ENCODE measurements around the gene ALMS1. TPM values are rescaled to one million over a fixed set of nuclear protein-coding genes. Genes with fewer than 3 reads are reported as not detected.
"Not testable (repeated sequence)": the region's sequence is repeated elsewhere in the genome, so short reads cannot be mapped to it uniquely, and the experiment has no call there.

ALMS1 gene
- total RNA-seq, 8 experiments from 2014 or later: 8.1 to 60.2 (median 39.2) TPM

GRCh38 chr2:73414696-73415095, 29.1 kb downstream of the ALMS1 start:
- WGBS, 10 experiments: 90 to 100% (median 100%) methylated on average over 3 of the region's 3 CpGs; no CpG with 5 or more reads in 3 of the 10 experiments
- H3K27ac ChIP-seq: no peak overlapping the region
- H3K4me3 ChIP-seq: no peak overlapping the region
- no peaks in the 10 kb centered on the region for H3K4me1 ChIP-seq (replicated peaks in 1 of 2)
- no peak for ATAC-seq (replicated peaks in 6 of 8)
- in situ Hi-C loops (cut with MboI; ENCODE audit: low pct_unique_long_range_greater_than_20kb in 2 of 9, low sequenced_read_pairs in 9 of 9, unreplicated experiment in 9 of 9): no loop called here

- no peak for ATAC-seq (replicated peaks in 6 of 8)
- no peaks in the 10 kb centered on the region for H3K4me1 ChIP-seq (replicated peaks in 1 of 2)
- WGBS, 10 experiments: 64 to 100% (median 82%) methylated on average over 1 to 2 of the region's 2 CpGs; no CpG with 5 or more reads in 1 of the 10 experiments
- no peak overlapping the region for H3K27ac ChIP-seq
- no peak overlapping the region for H3K4me3 ChIP-seq
- in situ Hi-C loops (cut with MboI; ENCODE audit: low pct_unique_long_range_greater_than_20kb in 2 of 9, low sequenced_read_pairs in 9 of 9, unreplicated experiment in 9 of 9): no loop called here
Observed at GRCh38 chr2:73415906-73416305, 30.3 kb downstream of the ALMS1 start.

- H3K4me1 ChIP-seq (replicated peaks in 1 of 2): no peaks in the 10 kb centered on the region
- H3K27ac ChIP-seq: no peak overlapping the region
- peak in 3 of 8 experiments; percentile 29 to 84 (median 70) for ATAC-seq (replicated peaks in 6 of 8)
- in situ Hi-C loops (cut with MboI; ENCODE audit: low pct_unique_long_range_greater_than_20kb in 2 of 9, low sequenced_read_pairs in 9 of 9, unreplicated experiment in 9 of 9): no loop called here
- 29 to 100% (median 61%) methylated on average over 1 to 7 of the region's 7 CpGs; no CpG with 5 or more reads in 2 of the 10 experiments for whole genome bisulfite sequencing, 10 experiments
- no peak overlapping the region for H3K4me3 ChIP-seq
Observed at GRCh38 chr2:73418343-73418742, 32.7 kb downstream of the ALMS1 start.

- in situ Hi-C loops (cut with MboI; ENCODE audit: low pct_unique_long_range_greater_than_20kb in 2 of 9, low sequenced_read_pairs in 9 of 9, unreplicated experiment in 9 of 9): no loop called here
- WGBS, 10 experiments: 67 to 100% (median 96%) methylated on average over 1 to 3 of the region's 3 CpGs; no CpG with 5 or more reads in 2 of the 10 experiments
- H3K27ac ChIP-seq: no peak overlapping the region
- H3K4me1 ChIP-seq (replicated peaks in 1 of 2): no peaks in the 10 kb centered on the region
- no peak overlapping the region for H3K4me3 ChIP-seq
- ATAC-seq (replicated peaks in 6 of 8): no peak
Observed at GRCh38 chr2:73423913-73424312, 38.3 kb downstream of the ALMS1 start.

- no peak overlapping the region for H3K27ac ChIP-seq
- no peak for ATAC-seq (replicated peaks in 6 of 8)
- H3K4me3 ChIP-seq: no peak overlapping the region
- H3K4me1 ChIP-seq (replicated peaks in 1 of 2): no peaks in the 10 kb centered on the region
- in situ Hi-C loops (cut with MboI; ENCODE audit: low pct_unique_long_range_greater_than_20kb in 2 of 9, low sequenced_read_pairs in 9 of 9, unreplicated experiment in 9 of 9): no loop called here
- 76 to 100% (median 85%) methylated on average over 1 to 3 of the region's 3 CpGs; no CpG with 5 or more reads in 2 of the 10 experiments for WGBS, 10 experiments
Observed at GRCh38 chr2:73426176-73426575, 40.5 kb downstream of the ALMS1 start.

GRCh38 chr2:73436019-73436418, 50.4 kb downstream of the ALMS1 start:
- Histone ChIP-seq H3K4me3 (no peak overlapping the region), H3K4me1 (replicated peaks in 1 of 2) (no peaks in the 10 kb centered on the region), H3K27ac (no peak overlapping the region)
- no peak for ATAC-seq (replicated peaks in 6 of 8)
- 86 to 100% (median 100%) methylated on average over 1 of the region's 1 CpG for WGBS, 10 experiments
- in situ Hi-C loops (cut with MboI; ENCODE audit: low pct_unique_long_range_greater_than_20kb in 2 of 9, low sequenced_read_pairs in 9 of 9, unreplicated experiment in 9 of 9): no loop called here

GRCh38 chr2:73444202-73444601, 58.6 kb downstream of the ALMS1 start:
- in situ Hi-C loops (cut with MboI; ENCODE audit: low pct_unique_long_range_greater_than_20kb in 2 of 9, low sequenced_read_pairs in 9 of 9, unreplicated experiment in 9 of 9): no loop called here
- H3K27ac ChIP-seq: no peak overlapping the region
- no peaks in the 10 kb centered on the region for H3K4me1 ChIP-seq (replicated peaks in 1 of 2)
- ATAC-seq (replicated peaks in 6 of 8): no peak
- H3K4me3 ChIP-seq: no peak overlapping the region
- WGBS, 10 experiments: 89 to 100% (median 96%) methylated on average over 2 to 3 of the region's 3 CpGs

GRCh38 chr2:73448856-73449255, 63.2 kb downstream of the ALMS1 start:
- H3K4me1 ChIP-seq (replicated peaks in 1 of 2): no peaks in the 10 kb centered on the region
- WGBS, 10 experiments: 89 to 100% (median 100%) methylated on average over 1 to 3 of the region's 3 CpGs; no CpG with 5 or more reads in 5 of the 10 experiments
- in situ Hi-C loops (cut with MboI; ENCODE audit: low pct_unique_long_range_greater_than_20kb in 2 of 9, low sequenced_read_pairs in 9 of 9, unreplicated experiment in 9 of 9): no loop called here
- no peak for ATAC-seq (replicated peaks in 6 of 8)
- no peak overlapping the region for H3K27ac ChIP-seq
- no peak overlapping the region for H3K4me3 ChIP-seq

- Histone ChIP-seq H3K27ac (no peak overlapping the region), H3K4me3 (no peak overlapping the region), H3K4me1 (replicated peaks in 1 of 2) (no peaks in the 10 kb centered on the region)
- in situ Hi-C loops (cut with MboI; ENCODE audit: low pct_unique_long_range_greater_than_20kb in 2 of 9, low sequenced_read_pairs in 9 of 9, unreplicated experiment in 9 of 9): no loop called here
- ATAC-seq (replicated peaks in 6 of 8): no peak
Observed at GRCh38 chr2:73449404-73449803, 63.8 kb downstream of the ALMS1 start.

- ATAC-seq (replicated peaks in 6 of 8): no peak
- in situ Hi-C loops (cut with MboI; ENCODE audit: low pct_unique_long_range_greater_than_20kb in 2 of 9, low sequenced_read_pairs in 9 of 9, unreplicated experiment in 9 of 9): no loop called here
- Histone ChIP-seq H3K4me3 (no peak overlapping the region), H3K27ac (no peak overlapping the region), H3K4me1 (replicated peaks in 1 of 2) (no peaks in the 10 kb centered on the region)
- WGBS, 10 experiments: 80 to 100% (median 100%) methylated on average over 1 of the region's 1 CpG; no CpG with 5 or more reads in 3 of the 10 experiments
Observed at GRCh38 chr2:73451263-73451972, 65.8 kb downstream of the ALMS1 start.

- Histone ChIP-seq H3K27ac (no peak overlapping the region), H3K4me1 (replicated peaks in 1 of 2) (no peaks in the 10 kb centered on the region), H3K4me3 (no peak overlapping the region)
- 83 to 100% (median 98%) methylated on average over 2 to 3 of the region's 3 CpGs; no CpG with 5 or more reads in 2 of the 10 experiments for WGBS, 10 experiments
- ATAC-seq (replicated peaks in 6 of 8): no peak
- in situ Hi-C loops (cut with MboI; ENCODE audit: low pct_unique_long_range_greater_than_20kb in 2 of 9, low sequenced_read_pairs in 9 of 9, unreplicated experiment in 9 of 9): no loop called here
Observed at GRCh38 chr2:73457982-73458381, 72.3 kb downstream of the ALMS1 start.

GRCh38 chr2:73462388-73462787, 76.8 kb downstream of the ALMS1 start:
- in situ Hi-C loops (cut with MboI; ENCODE audit: low pct_unique_long_range_greater_than_20kb in 2 of 9, low sequenced_read_pairs in 9 of 9, unreplicated experiment in 9 of 9); ATAC-seq (replicated peaks in 6 of 8): not testable (repeated sequence)

GRCh38 chr2:73468376-73468775, 82.7 kb downstream of the ALMS1 start:
- WGBS, 10 experiments: 90 to 100% (median 100%) methylated on average over 1 of the region's 1 CpG; no CpG with 5 or more reads in 5 of the 10 experiments
- in situ Hi-C loops (cut with MboI; ENCODE audit: low pct_unique_long_range_greater_than_20kb in 2 of 9, low sequenced_read_pairs in 9 of 9, unreplicated experiment in 9 of 9): no loop called here
- no peak overlapping the region for H3K4me3 ChIP-seq
- no peak for ATAC-seq (replicated peaks in 6 of 8)
- no peaks in the 10 kb centered on the region for H3K4me1 ChIP-seq (replicated peaks in 1 of 2)
- no peak overlapping the region for H3K27ac ChIP-seq

More at GRCh38 chr2:73462388-73462787, 76.8 kb downstream of the ALMS1 start:
- no CpG with 5 or more reads among the region's 1 CpG for WGBS, 10 experiments
- H3K4me3 ChIP-seq; H3K27ac ChIP-seq; H3K4me1 ChIP-seq (replicated peaks in 1 of 2): not testable (repeated sequence)

GRCh38 chr2:73483874-73484273, 98.2 kb downstream of the ALMS1 start:
- ATAC-seq (replicated peaks in 6 of 8); H3K4me1 ChIP-seq (replicated peaks in 1 of 2); in situ Hi-C loops (cut with MboI; ENCODE audit: low pct_unique_long_range_greater_than_20kb in 2 of 9, low sequenced_read_pairs in 9 of 9, unreplicated experiment in 9 of 9); H3K27ac ChIP-seq; H3K4me3 ChIP-seq: not testable (repeated sequence)
- no CpG with 5 or more reads among the region's 1 CpG for WGBS, 10 experiments
